ENCODE data around the gene ALOX15B. TPM values are rescaled to one million over a fixed set of nuclear protein-coding genes. Genes with fewer than 3 reads are reported as not detected.

The ALOX15B gene
- total RNA-seq, 1 experiment from 2014 or later = 0.30 TPM

DNA sequence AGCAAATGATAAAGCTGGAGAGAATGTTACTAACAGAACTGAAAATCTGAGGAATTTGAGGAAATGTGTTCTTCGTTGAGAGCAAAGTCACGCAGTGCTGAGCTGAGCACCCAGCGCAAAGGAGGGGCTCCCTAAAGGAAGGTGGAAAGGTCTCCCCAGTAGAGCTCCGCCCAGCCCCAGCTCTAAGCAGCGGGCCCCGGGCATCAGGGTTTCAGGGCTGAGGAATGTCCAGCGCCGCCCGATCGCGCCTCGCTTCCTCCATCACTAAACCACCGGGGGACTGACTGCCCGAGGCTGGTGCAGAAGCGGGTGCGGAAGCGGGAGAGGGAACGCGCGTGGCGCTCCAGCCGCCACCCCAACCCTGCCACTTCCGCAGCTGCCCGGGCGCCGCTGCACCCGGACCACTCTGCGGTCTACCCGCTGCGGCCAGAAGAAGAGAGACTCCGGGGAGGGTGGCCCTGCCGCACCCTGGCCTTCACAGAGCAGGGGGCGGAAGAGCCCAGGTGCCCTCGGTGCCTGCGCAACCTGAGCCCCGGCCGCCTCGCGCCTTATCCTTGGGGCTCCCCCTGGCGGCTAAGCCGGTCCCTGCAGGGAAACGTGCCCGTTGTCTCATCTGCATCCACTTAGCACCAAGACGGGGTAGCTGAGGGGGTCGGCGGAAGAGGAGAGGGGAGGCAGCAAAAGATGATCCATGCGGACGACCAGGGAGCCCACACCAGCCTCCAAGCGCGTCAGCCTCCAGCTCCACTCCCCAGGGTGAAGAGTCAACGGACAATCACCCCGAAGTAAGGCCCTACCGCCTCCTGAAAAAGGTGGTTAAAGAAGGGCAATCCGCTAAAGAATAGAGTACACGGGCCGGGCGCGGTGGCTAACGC lies 48.8 kb upstream of the ALOX15B start:
- Histone ChIP-seq H3K9ac (ENCODE audit: low read length) (peak overlapping the region; percentile 71), H3K9me3 (ENCODE audit: control insufficient read depth in 1 of 2, insufficient read depth in 1 of 2, low read depth in 1 of 2, low read length in 2 of 2) (no peaks in the 10 kb centered on the region), H3K4me1 (ENCODE audit: control insufficient read depth in 1 of 2, insufficient read depth in 2 of 2, low read length in 2 of 2) (peaks cover 10 to 29% of the 10 kb centered on the region in 2 experiments), H3K9me2 (ENCODE audit: insufficient read depth) (no peaks in the 10 kb centered on the region), H2AFZ (ENCODE audit: low read depth, low read length, poor library complexity, severe bottlenecking) (peak overlapping the region; percentile 70), H3K4me3 (replicated peaks in 1 of 2; ENCODE audit: low read depth in 1 of 2, low read length in 2 of 2) (peak overlapping the region; percentile 44 to 60), H4K20me1 (ENCODE audit: insufficient read depth) (no peaks in the 10 kb centered on the region), H3K79me2 (ENCODE audit: insufficient read depth, low read length) (no peaks in the 10 kb centered on the region), H3K27ac (ENCODE audit: low read depth, low read length) (peak overlapping the region; percentile 57; the same call in 1 of the 2 replicates), H3K36me3 (ENCODE audit: control insufficient read depth in 1 of 2, insufficient read depth in 2 of 2, low read length in 2 of 2) (no peaks in the 10 kb centered on the region), H3K27me3 (ENCODE audit: insufficient read depth, low read length) (no peaks in the 10 kb centered on the region), H3K4me2 (ENCODE audit: low read length) (peak overlapping the region; percentile 92)
- CTCF ChIA-PET = interaction anchor here (0.6 to 3.0 kb wide), 23 partner anchors 9 to 246 kb away, joined by 3 to 47 read pairs (median 4); partner anchors contain the start of genes CHD3, CNTROB, GUCY2D and NAA38
- ATAC-seq = peak; percentile 88
- RAD21 ChIA-PET (ENCODE audit: low non-redundant PET in 1 of 2, low total read pairs in 2 of 2, uncharacterized antibody in 2 of 2, unreplicated experiment in 2 of 2) = interaction anchor here (0.6 to 1.4 kb wide), 5 partner anchors 26 to 290 kb away, joined by 3 to 7 read pairs (median 4); no protein-coding TSS in a partner anchor
- POLR2A ChIA-PET = interaction anchor here (1.7 kb wide), 1 partner anchor 51 kb away, joined by 4 read pairs; no protein-coding TSS in a partner anchor
- intact Hi-C loops (cut with micrococcal nuclease) = loop anchor here (2.0 to 5.0 kb wide), 3 partner anchors 52 to 248 kb away; no protein-coding TSS in a partner anchor
- DNase-seq (ENCODE audit: low read depth, low spot score) = peak; percentile 63
- BruUV-seq (replicated peaks) = no TSS peak
- TF ChIP-seq POLR2AphosphoS5 (IDR thresholded peaks at IDR 0.05; ENCODE audit: low read depth, low read length) = peak; percentile 74
- peak; percentile 43; the same call in 1 of the 2 replicates for TF ChIP-seq ELF1 (IDR thresholded peaks at IDR 0.05; ENCODE audit: borderline replicate concordance, low read depth)
- TF ChIP-seq ZFX (IDR thresholded peaks at IDR 0.05) = peak; percentile 50; the same call in 1 of the 2 replicates
- TF ChIP-seq CBX3 (IDR thresholded peaks at IDR 0.05; ENCODE audit: low read depth) = peak; percentile 80; the same call in 1 of the 2 replicates
- TF ChIP-seq, protein P1, sequence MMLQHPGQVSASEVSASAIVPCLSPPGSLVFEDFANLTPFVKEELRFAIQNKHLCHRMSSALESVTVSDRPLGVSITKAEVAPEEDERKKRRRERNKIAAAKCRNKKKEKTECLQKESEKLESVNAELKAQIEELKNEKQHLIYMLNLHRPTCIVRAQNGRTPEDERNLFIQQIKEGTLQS (IDR thresholded peaks at IDR 0.05) = no peak
- peak; percentile 78 for TF ChIP-seq POLR2A (IDR thresholded peaks at IDR 0.05; ENCODE audit: borderline replicate concordance, extremely low read depth, insufficient read depth, insufficient read length)
- TF ChIP-seq, protein P2, sequence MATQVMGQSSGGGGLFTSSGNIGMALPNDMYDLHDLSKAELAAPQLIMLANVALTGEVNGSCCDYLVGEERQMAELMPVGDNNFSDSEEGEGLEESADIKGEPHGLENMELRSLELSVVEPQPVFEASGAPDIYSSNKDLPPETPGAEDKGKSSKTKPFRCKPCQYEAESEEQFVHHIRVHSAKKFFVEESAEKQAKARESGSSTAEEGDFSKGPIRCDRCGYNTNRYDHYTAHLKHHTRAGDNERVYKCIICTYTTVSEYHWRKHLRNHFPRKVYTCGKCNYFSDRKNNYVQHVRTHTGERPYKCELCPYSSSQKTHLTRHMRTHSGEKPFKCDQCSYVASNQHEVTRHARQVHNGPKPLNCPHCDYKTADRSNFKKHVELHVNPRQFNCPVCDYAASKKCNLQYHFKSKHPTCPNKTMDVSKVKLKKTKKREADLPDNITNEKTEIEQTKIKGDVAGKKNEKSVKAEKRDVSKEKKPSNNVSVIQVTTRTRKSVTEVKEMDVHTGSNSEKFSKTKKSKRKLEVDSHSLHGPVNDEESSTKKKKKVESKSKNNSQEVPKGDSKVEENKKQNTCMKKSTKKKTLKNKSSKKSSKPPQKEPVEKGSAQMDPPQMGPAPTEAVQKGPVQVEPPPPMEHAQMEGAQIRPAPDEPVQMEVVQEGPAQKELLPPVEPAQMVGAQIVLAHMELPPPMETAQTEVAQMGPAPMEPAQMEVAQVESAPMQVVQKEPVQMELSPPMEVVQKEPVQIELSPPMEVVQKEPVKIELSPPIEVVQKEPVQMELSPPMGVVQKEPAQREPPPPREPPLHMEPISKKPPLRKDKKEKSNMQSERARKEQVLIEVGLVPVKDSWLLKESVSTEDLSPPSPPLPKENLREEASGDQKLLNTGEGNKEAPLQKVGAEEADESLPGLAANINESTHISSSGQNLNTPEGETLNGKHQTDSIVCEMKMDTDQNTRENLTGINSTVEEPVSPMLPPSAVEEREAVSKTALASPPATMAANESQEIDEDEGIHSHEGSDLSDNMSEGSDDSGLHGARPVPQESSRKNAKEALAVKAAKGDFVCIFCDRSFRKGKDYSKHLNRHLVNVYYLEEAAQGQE (IDR thresholded peaks at IDR 0.05; ENCODE audit: low read depth) = no peak
- TF ChIP-seq, protein P3, sequence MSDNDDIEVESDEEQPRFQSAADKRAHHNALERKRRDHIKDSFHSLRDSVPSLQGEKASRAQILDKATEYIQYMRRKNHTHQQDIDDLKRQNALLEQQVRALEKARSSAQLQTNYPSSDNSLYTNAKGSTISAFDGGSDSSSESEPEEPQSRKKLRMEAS (IDR thresholded peaks at IDR 0.05) = peak; percentile 85
- no peak for TF ChIP-seq EZH2 (IDR thresholded peaks at IDR 0.05)
- no peak for TF ChIP-seq TCF7L2 (IDR thresholded peaks at IDR 0.05; ENCODE audit: borderline replicate concordance, extremely low read depth, insufficient read depth, insufficient read length)
- no peak for TF ChIP-seq SRF (IDR thresholded peaks at IDR 0.05; ENCODE audit: low read depth)
- no peak for TF ChIP-seq JUND (IDR thresholded peaks at IDR 0.05)
- TF ChIP-seq ZNF274 (IDR thresholded peaks at IDR 0.05; ENCODE audit: low read depth, low read length) = no peak
- no peak for TF ChIP-seq SP1 (IDR thresholded peaks at IDR 0.05; ENCODE audit: low read depth)
- no peak for TF ChIP-seq EZH2phosphoT487 (IDR thresholded peaks at IDR 0.05; ENCODE audit: borderline replicate concordance)
- no peak for TF ChIP-seq CEBPB (IDR thresholded peaks at IDR 0.05; ENCODE audit: low read depth)
- 0 out of 2 replicates have a peak, but pooled peaks have one; percentile 17 for TF ChIP-seq SIN3A (IDR thresholded peaks at IDR 0.05; ENCODE audit: low read depth)
- TF ChIP-seq RAD21 (IDR thresholded peaks at IDR 0.05; ENCODE audit: low read depth) = peak; percentile 69
- TF ChIP-seq, protein P4, sequence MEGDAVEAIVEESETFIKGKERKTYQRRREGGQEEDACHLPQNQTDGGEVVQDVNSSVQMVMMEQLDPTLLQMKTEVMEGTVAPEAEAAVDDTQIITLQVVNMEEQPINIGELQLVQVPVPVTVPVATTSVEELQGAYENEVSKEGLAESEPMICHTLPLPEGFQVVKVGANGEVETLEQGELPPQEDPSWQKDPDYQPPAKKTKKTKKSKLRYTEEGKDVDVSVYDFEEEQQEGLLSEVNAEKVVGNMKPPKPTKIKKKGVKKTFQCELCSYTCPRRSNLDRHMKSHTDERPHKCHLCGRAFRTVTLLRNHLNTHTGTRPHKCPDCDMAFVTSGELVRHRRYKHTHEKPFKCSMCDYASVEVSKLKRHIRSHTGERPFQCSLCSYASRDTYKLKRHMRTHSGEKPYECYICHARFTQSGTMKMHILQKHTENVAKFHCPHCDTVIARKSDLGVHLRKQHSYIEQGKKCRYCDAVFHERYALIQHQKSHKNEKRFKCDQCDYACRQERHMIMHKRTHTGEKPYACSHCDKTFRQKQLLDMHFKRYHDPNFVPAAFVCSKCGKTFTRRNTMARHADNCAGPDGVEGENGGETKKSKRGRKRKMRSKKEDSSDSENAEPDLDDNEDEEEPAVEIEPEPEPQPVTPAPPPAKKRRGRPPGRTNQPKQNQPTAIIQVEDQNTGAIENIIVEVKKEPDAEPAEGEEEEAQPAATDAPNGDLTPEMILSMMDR (IDR thresholded peaks at IDR 0.05 in 2 of 3, conservative IDR thresholded peaks at IDR 0.05 in 1 of 3; ENCODE audit: borderline replicate concordance in 1 of 3, insufficient read depth in 1 of 3, low read depth in 2 of 3, low read length in 2 of 3) = peak; percentile 83 to 94 (median 90)

Measured in HCT116 (cell line).